ENCODE data around the gene MRAP. TPM values are rescaled to one million over a fixed set of nuclear protein-coding genes. Genes with fewer than 3 reads are reported as not detected.

The MRAP gene
- total RNA-seq, 4 donors from 2014 or later = 0.98 to 1.8 TPM; not detected in 2

- Histone ChIP-seq H3K27ac (no peak overlapping the region), H3K9me3 (no peaks in the 10 kb centered on the region), H3K36me3 (peaks cover 19% of the 10 kb centered on the region), H3K4me3 (no peak overlapping the region), H3K27me3 (no peaks in the 10 kb centered on the region), H3K4me1 (peaks cover 23% of the 10 kb centered on the region)
- no peak for DNase-seq (ENCODE audit: low spot score in 2 of 2)
- TF ChIP-seq POLR2AphosphoS5 (IDR thresholded peaks at IDR 0.05) (no peak), CTCF (IDR thresholded peaks at IDR 0.05) (no peak), POLR2A (IDR thresholded peaks at IDR 0.05) (no peak), EP300 (IDR thresholded peaks at IDR 0.05) (no peak)
- WGBS = 88% methylated on average over 4 of the region's 4 CpGs
Observed at GRCh38 chr21:32276671-32277070, 22.0 kb upstream of the MRAP start.

- DNase-seq (ENCODE audit: low spot score in 2 of 2) = no peak
- peak overlapping the region; percentile 94 for H3K4me3 ChIP-seq
- TF ChIP-seq CTCF (IDR thresholded peaks at IDR 0.05) (no peak), EP300 (IDR thresholded peaks at IDR 0.05) (no peak), POLR2A (IDR thresholded peaks at IDR 0.05) (no peak), POLR2AphosphoS5 (IDR thresholded peaks at IDR 0.05) (no peak)
- H3K36me3 ChIP-seq = peaks cover 7% of the 10 kb centered on the region
- 2% methylated on average over 9 of the region's 9 CpGs for WGBS
- H3K27ac ChIP-seq = no peak overlapping the region
- H3K9me3 ChIP-seq = no peaks in the 10 kb centered on the region
- H3K27me3 ChIP-seq = no peaks in the 10 kb centered on the region
- H3K4me1 ChIP-seq = peaks cover 23% of the 10 kb centered on the region
Observed at GRCh38 chr21:32278103-32278502, 20.6 kb upstream of the MRAP start.

- H3K4me1 ChIP-seq = peaks cover 23% of the 10 kb centered on the region
- TF ChIP-seq POLR2AphosphoS5 (IDR thresholded peaks at IDR 0.05) (peak in 1 of 3 donors; percentile 70), CTCF (IDR thresholded peaks at IDR 0.05) (no peak)
- H3K27me3 ChIP-seq = no peaks in the 10 kb centered on the region
- H3K4me3 ChIP-seq = peak within 1 kb of the TSS; percentile 94
- peak; percentile 97 for DNase-seq (ENCODE audit: low spot score in 2 of 2)
- H3K27ac ChIP-seq = peak within 1 kb of the TSS; percentile 70
- H3K36me3 ChIP-seq = peaks cover 4% of the 10 kb centered on the region
- 0% methylated on average over 11 of the region's 69 CpGs for WGBS
- no peaks in the 10 kb centered on the region for H3K9me3 ChIP-seq
Observed at GRCh38 chr21:32278518-32279376, 19.9 kb upstream of the MRAP start, which contains the start of gene MIS18A. Gene MIS18A, minus strand, starts transcription at chr21:32279049. Its CDS starts 35 bp downstream, at chr21:32279014.

- TF ChIP-seq EP300 (IDR thresholded peaks at IDR 0.05) = no peak
- no peak for TF ChIP-seq POLR2A (IDR thresholded peaks at IDR 0.05)
- no peak for TF ChIP-seq POLR2AphosphoS5 (IDR thresholded peaks at IDR 0.05)
- no peak for TF ChIP-seq CTCF (IDR thresholded peaks at IDR 0.05)
- Histone ChIP-seq H3K4me3 (peak overlapping the region; percentile 94), H3K36me3 (peaks cover 2% of the 10 kb centered on the region), H3K27ac (peak overlapping the region; percentile 50), H3K9me3 (no peaks in the 10 kb centered on the region), H3K4me1 (peaks cover 23% of the 10 kb centered on the region), H3K27me3 (no peaks in the 10 kb centered on the region)
- WGBS = 7% methylated on average over 10 of the region's 10 CpGs
- DNase-seq (ENCODE audit: low spot score in 2 of 2) = no peak
Observed at GRCh38 chr21:32279377-32279680, 19.3 kb upstream of the MRAP start.

GRCh38 chr21:32281531-32281930 is 17.1 kb upstream of the MRAP start:
- 86% methylated on average over 7 of the region's 7 CpGs for WGBS

More at GRCh38 chr21:32281531-32281930, 17.1 kb upstream of the MRAP start:
- H3K4me3 ChIP-seq = no peak overlapping the region
- H3K4me1 ChIP-seq = peaks cover 23% of the 10 kb centered on the region
- no peaks in the 10 kb centered on the region for H3K27me3 ChIP-seq
- H3K9me3 ChIP-seq = no peaks in the 10 kb centered on the region
- DNase-seq (ENCODE audit: low spot score in 2 of 2) = no peak
- no peak for TF ChIP-seq POLR2AphosphoS5 (IDR thresholded peaks at IDR 0.05)
- no peak for TF ChIP-seq EP300 (IDR thresholded peaks at IDR 0.05)
- TF ChIP-seq CTCF (IDR thresholded peaks at IDR 0.05) = no peak
- no peak for TF ChIP-seq POLR2A (IDR thresholded peaks at IDR 0.05)
- H3K36me3 ChIP-seq = peaks cover 2% of the 10 kb centered on the region
- H3K27ac ChIP-seq = no peak overlapping the region
